Effector memory CD8-positive, alpha-beta T cell (primary cell): Measurements from ENCODE around the gene GABRB1.
"Not testable (repeated sequence)": the region's sequence is repeated elsewhere in the genome, so short reads cannot be mapped to it uniquely, and the experiment has no call there.

Experiments used
- ATAC-seq: fragments of 150-1000 bp; cut with Tn5 transposase; replicated peaks from 2 replicates; pipeline ENCODE4 v1.10.0; 2021; ENCODE audit warnings: mild to moderate bottlenecking, moderate library complexity
- DNase-seq, 3 experiments: peaks; one replicate each; pipeline ENCODE4 v3.0.0; 2021
- H3K27ac Mint-ChIP-seq, 2 donors: one replicate each; pipeline ENCODE4 v1.8.0; 2022; ENCODE audit warnings: mild to moderate bottlenecking in 2 of 2, mixed read lengths in 2 of 2, moderate library complexity in 2 of 2
- H3K27me3 Mint-ChIP-seq, 2 donors: one replicate each; pipeline ENCODE4 v1.8.0; 2022; ENCODE audit warnings: mixed read lengths in 2 of 2
- H3K36me3 Mint-ChIP-seq: one replicate; pipeline ENCODE4 v1.8.0; 2022; ENCODE audit warnings: mild to moderate bottlenecking, moderate library complexity, mixed read lengths; ENCODE audit not compliant: insufficient read depth
- H3K4me1 Mint-ChIP-seq, 2 donors: one replicate each; pipeline ENCODE4 v1.8.0; 2022; ENCODE audit warnings: low read depth in 2 of 2, mixed read lengths in 2 of 2
- H3K4me3 Mint-ChIP-seq, 2 donors: one replicate each; pipeline ENCODE4 v1.8.0; 2022; ENCODE audit warnings: mild to moderate bottlenecking in 2 of 2, mixed read lengths in 2 of 2, moderate library complexity in 2 of 2
- H3K9me3 Mint-ChIP-seq, 2 donors: one replicate each; pipeline ENCODE4 v1.8.0; 2022; ENCODE audit warnings: mixed read lengths in 2 of 2

The GABRB1 gene

GRCh38 chr4:47263721-47264120, 232.4 kb downstream of the GABRB1 start:
- Mint-ChIP-seq H3K9me3 (no peaks in the 10 kb centered on the region), H3K36me3 (no peaks in the 10 kb centered on the region), H3K4me1 (no peaks in the 10 kb centered on the region), H3K27me3 (peaks cover 0 to 10% of the 10 kb centered on the region in 2 donors), H3K4me3 (no peak overlapping the region), H3K27ac (no peak overlapping the region)
- no peak for ATAC-seq
- DNase-seq, result no peak

- Mint-ChIP-seq H3K27me3 (peaks cover 0 to 10% of the 10 kb centered on the region in 2 donors), H3K36me3 (no peaks in the 10 kb centered on the region), H3K4me1 (no peaks in the 10 kb centered on the region), H3K4me3 (no peak overlapping the region), H3K27ac (no peak overlapping the region), H3K9me3 (no peaks in the 10 kb centered on the region)
- DNase-seq (no peak), ATAC-seq (no peak)
These were observed 239.0 kb downstream of the GABRB1 start for GRCh38 chr4:47270201-47270888.

GRCh38 chr4:47271291-47271690, 239.9 kb downstream of the GABRB1 start:
- Mint-ChIP-seq H3K4me3 (no peak overlapping the region), H3K27me3 (peaks cover 0 to 9% of the 10 kb centered on the region in 2 donors), H3K36me3 (no peaks in the 10 kb centered on the region), H3K4me1 (no peaks in the 10 kb centered on the region), H3K27ac (no peak overlapping the region), H3K9me3 (no peaks in the 10 kb centered on the region)
- no peak for DNase-seq
- ATAC-seq, result no peak

GRCh38 chr4:47274901-47275300, 243.5 kb downstream of the GABRB1 start:
- no peaks in the 10 kb centered on the region for H3K4me1 Mint-ChIP-seq
- no peak for DNase-seq
- no peaks in the 10 kb centered on the region for H3K27me3 Mint-ChIP-seq
- H3K27ac Mint-ChIP-seq, result no peak overlapping the region
- H3K36me3 Mint-ChIP-seq, result peaks cover 2% of the 10 kb centered on the region
- no peaks in the 10 kb centered on the region for H3K9me3 Mint-ChIP-seq
- H3K4me3 Mint-ChIP-seq, result no peak overlapping the region
- ATAC-seq, result no peak

GRCh38 chr4:47275595-47275994, 244.2 kb downstream of the GABRB1 start:
- no peaks in the 10 kb centered on the region for H3K4me1 Mint-ChIP-seq
- H3K4me3 Mint-ChIP-seq, result no peak overlapping the region
- no peaks in the 10 kb centered on the region for H3K27me3 Mint-ChIP-seq
- no peak for ATAC-seq
- H3K36me3 Mint-ChIP-seq, result peaks cover 2% of the 10 kb centered on the region
- no peaks in the 10 kb centered on the region for H3K9me3 Mint-ChIP-seq
- DNase-seq, result no peak
- H3K27ac Mint-ChIP-seq, result no peak overlapping the region

- Mint-ChIP-seq H3K27ac (no peak overlapping the region), H3K27me3 (peaks cover 0 to 8% of the 10 kb centered on the region in 2 donors), H3K9me3 (no peaks in the 10 kb centered on the region), H3K36me3 (peaks cover 2% of the 10 kb centered on the region), H3K4me1 (no peaks in the 10 kb centered on the region), H3K4me3 (no peak overlapping the region)
- no peak for DNase-seq
- ATAC-seq, result no peak
These were observed 247.3 kb downstream of the GABRB1 start for GRCh38 chr4:47278631-47279030.

- DNase-seq (no peak), ATAC-seq (no peak)
- no peaks in the 10 kb centered on the region for H3K4me1 Mint-ChIP-seq
These were observed 256.4 kb downstream of the GABRB1 start for GRCh38 chr4:47287735-47288134.

GRCh38 chr4:47289805-47290204, 258.4 kb downstream of the GABRB1 start:
- Mint-ChIP-seq H3K4me1 (no peaks in the 10 kb centered on the region), H3K9me3 (peaks cover 0 to 1% of the 10 kb centered on the region in 2 donors), H3K27me3 (peaks cover 8 to 32% of the 10 kb centered on the region in 2 donors), H3K36me3 (no peaks in the 10 kb centered on the region), H3K27ac (no peak overlapping the region), H3K4me3 (no peak overlapping the region)
- DNase-seq (no peak), ATAC-seq (no peak)

More at GRCh38 chr4:47287735-47288134, 256.4 kb downstream of the GABRB1 start:
- Mint-ChIP-seq H3K27ac (no peak overlapping the region), H3K27me3 (peaks cover 11 to 29% of the 10 kb centered on the region in 2 donors), H3K36me3 (no peaks in the 10 kb centered on the region), H3K4me3 (no peak overlapping the region), H3K9me3 (peaks cover 0 to 1% of the 10 kb centered on the region in 2 donors)

GRCh38 chr4:47290873-47291272, 259.5 kb downstream of the GABRB1 start:
- peaks cover 15 to 43% of the 10 kb centered on the region in 2 donors for H3K27me3 Mint-ChIP-seq
- H3K27ac Mint-ChIP-seq, result not testable (repeated sequence)

GRCh38 chr4:47309165-47309564, 277.8 kb downstream of the GABRB1 start:
- Mint-ChIP-seq H3K9me3 (no peaks in the 10 kb centered on the region), H3K27ac (no peak overlapping the region), H3K27me3 (peaks cover 5 to 9% of the 10 kb centered on the region in 2 donors), H3K4me1 (no peaks in the 10 kb centered on the region), H3K4me3 (no peak overlapping the region), H3K36me3 (peaks cover 4% of the 10 kb centered on the region)
- DNase-seq (no peak), ATAC-seq (no peak)

More at GRCh38 chr4:47290873-47291272, 259.5 kb downstream of the GABRB1 start:
- not testable (repeated sequence) for ATAC-seq, DNase-seq, H3K4me3 Mint-ChIP-seq, H3K9me3 Mint-ChIP-seq, H3K36me3 Mint-ChIP-seq, H3K4me1 Mint-ChIP-seq

- Mint-ChIP-seq H3K27me3 (peaks cover 0 to 4% of the 10 kb centered on the region in 2 donors), H3K9me3 (no peaks in the 10 kb centered on the region)
- no peak for DNase-seq
These were observed 280.8 kb downstream of the GABRB1 start for GRCh38 chr4:47312170-47312569.

GRCh38 chr4:47313384-47313783, 282.0 kb downstream of the GABRB1 start:
- H3K27ac Mint-ChIP-seq, result no peak overlapping the region
- DNase-seq (no peak), ATAC-seq (no peak)
- H3K4me3 Mint-ChIP-seq, result no peak overlapping the region
- H3K4me1 Mint-ChIP-seq, result no peaks in the 10 kb centered on the region
- H3K9me3 Mint-ChIP-seq, result no peaks in the 10 kb centered on the region
- H3K27me3 Mint-ChIP-seq, result peaks cover 0 to 4% of the 10 kb centered on the region in 2 donors
- H3K36me3 Mint-ChIP-seq, result no peaks in the 10 kb centered on the region

More at GRCh38 chr4:47312170-47312569, 280.8 kb downstream of the GABRB1 start:
- H3K4me3 Mint-ChIP-seq, result no peak overlapping the region
- no peaks in the 10 kb centered on the region for H3K4me1 Mint-ChIP-seq
- no peak for ATAC-seq
- peaks cover 3% of the 10 kb centered on the region for H3K36me3 Mint-ChIP-seq
- H3K27ac Mint-ChIP-seq, result no peak overlapping the region

- Mint-ChIP-seq H3K27ac (no peak overlapping the region), H3K27me3 (peaks cover 0 to 12% of the 10 kb centered on the region in 2 donors), H3K9me3 (no peaks in the 10 kb centered on the region), H3K4me1 (no peaks in the 10 kb centered on the region), H3K4me3 (no peak overlapping the region), H3K36me3 (no peaks in the 10 kb centered on the region)
- DNase-seq (no peak), ATAC-seq (no peak)
These were observed 284.0 kb downstream of the GABRB1 start for GRCh38 chr4:47315346-47315745.

- peaks cover 0 to 3% of the 10 kb centered on the region in 2 donors for H3K4me1 Mint-ChIP-seq
- peaks cover 20 to 21% of the 10 kb centered on the region in 2 donors for H3K27me3 Mint-ChIP-seq
- DNase-seq (no peak), ATAC-seq (no peak)
- H3K36me3 Mint-ChIP-seq, result no peaks in the 10 kb centered on the region
- no peak overlapping the region for H3K27ac Mint-ChIP-seq
- H3K9me3 Mint-ChIP-seq, result no peaks in the 10 kb centered on the region
- H3K4me3 Mint-ChIP-seq, result no peak overlapping the region
These were observed 294.7 kb downstream of the GABRB1 start for GRCh38 chr4:47326025-47326424.
